NAMALWA (cell line): Measurements from ENCODE around the gene GOLGA2.
A peak's percentile ranks its signal among the peaks of the same experiment; 100 is the strongest.
"Not testable (repeated sequence)": the region's sequence is repeated elsewhere in the genome, so short reads cannot be mapped to it uniquely, and the experiment has no call there.

Experiments used
- DNase-seq: peaks from one replicate; pipeline ENCODE4 v3.0.0-alpha.2; 2015; ENCODE audit warnings: low spot score

The GOLGA2 gene

DNA sequence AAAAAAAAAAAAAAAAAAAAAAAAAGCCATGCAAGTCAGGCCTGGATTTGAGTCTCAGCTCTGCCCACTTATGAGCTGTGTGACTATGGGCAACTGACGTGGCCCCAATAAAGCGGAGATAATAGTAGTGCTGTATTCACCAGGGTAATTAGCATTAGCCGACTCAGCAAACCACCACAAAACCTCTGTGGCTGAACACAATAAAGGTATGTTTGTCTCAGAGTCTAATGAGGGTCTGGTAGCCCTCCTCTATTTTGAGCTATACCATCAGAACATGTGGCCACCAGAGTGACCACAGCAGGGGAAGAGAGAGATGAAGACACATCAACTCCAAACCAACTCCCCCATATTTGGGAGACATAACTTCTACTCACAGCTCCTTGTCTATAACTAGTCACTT is 16.2 kb upstream of the GOLGA2 start:
- DNase-seq, result no peak

DNA sequence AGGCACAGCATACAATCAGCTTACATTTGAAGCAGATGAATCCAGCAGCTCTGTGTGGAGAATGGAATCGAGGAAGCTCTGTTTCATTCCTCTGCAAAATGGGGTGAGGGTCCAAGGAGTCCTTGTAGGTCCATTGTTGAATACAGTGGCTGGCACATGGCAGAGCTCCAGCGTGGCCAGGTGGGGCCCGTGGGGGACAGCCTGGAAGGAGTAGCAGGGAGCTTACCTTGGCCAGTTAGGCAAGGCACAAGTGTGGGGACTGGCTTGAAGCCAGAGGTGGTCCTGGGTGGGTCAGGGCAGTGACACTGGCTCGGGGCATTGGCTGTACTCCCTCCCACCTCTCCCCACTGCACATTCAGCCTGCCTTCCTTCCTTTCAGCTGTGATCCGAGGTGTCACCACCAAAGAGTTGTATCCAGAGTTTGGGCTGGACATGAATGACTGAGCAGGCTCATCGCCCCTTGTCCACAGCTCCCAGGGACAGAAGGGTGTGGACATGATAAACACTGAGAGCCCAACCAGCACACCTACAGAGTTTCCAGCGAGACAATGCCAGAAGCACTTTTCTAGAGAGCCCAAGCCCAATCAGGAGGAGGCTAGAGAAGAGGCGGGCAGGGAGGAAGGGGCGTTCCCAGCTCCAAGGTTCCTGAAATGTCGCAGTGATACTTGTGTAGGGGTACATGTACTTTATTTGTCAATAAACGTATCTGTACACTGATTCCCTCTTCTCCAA is 12.6 kb upstream of the GOLGA2 start:
- DNase-seq, result no peak

DNA sequence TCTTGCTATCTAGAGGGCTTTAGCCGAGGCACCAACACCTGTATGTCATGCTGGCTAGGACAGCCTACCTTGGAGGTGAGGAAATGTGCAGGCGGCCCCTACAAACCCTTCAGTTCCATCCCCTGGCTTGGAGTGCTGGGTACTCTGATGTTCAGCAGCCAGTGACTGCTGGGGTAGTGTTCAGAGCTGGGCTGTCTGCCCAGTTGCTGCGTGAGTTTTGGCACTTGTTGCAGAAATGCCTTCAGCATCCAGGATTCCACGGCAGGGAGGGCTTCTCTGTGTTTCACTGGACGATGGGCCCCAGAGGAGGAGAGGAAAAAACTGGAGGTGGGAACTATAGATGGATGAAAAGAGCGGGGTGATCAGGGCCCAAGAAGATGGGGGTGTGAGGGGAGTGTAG is 10.6 kb upstream of the GOLGA2 start:
- no peak for DNase-seq

DNA sequence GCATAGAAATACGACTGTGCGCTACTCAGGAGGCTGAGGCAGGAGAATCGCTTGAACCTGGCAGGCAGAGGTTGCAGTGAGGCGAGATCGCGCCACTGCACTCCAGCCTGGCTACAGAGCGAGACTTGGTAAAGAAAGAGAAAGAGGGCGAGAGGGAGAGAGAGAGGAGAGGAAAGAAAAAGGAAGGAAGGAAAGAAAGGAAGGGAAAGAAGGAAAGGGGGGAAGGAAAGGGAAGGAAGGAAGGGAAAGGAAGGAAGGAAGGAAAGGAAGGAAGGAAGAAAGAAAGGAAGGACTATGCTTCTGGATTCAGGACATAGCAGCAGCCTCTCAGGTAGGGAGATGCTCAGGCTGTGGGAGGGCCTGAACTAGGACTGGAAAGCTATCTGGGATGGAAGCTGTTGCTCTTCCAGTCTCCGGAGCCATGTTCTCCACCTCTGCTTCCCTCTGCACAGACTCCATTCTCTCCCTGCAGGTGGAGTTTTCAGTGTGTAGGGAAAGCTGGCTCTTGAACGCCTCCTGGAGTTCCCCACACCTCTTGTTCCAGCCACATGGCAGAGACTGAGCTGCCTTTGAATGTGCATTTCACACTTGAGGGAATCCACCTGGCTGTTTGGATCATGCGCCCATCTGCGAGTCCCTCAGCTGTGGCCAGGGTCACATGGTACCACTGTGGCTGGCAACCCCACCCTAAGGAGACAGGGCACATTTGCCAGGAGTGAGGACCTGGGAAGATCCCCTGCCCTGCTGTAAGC is 9.4 kb upstream of the GOLGA2 start:
- DNase-seq, result peak; percentile 76

DNA sequence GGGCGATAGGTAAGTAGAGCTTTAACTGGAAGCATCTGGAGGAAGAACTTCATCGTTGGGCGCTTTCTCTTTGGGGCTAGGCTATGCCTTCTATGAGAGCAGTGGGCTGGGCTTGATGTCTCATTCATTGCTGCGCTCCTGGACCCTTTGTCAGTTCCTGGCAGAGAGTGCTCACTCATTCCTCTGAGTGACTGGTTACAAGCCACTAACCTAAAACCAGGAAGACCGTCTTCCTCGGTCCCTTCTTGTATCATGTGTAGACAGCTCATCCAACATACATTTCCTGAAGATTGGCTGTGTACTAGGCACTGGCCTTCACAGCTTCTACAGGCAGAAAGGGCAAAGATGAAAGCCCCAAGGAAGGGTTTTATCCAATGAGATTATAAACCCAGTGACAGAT is 6.7 kb upstream of the GOLGA2 start:
- no peak for DNase-seq

DNA sequence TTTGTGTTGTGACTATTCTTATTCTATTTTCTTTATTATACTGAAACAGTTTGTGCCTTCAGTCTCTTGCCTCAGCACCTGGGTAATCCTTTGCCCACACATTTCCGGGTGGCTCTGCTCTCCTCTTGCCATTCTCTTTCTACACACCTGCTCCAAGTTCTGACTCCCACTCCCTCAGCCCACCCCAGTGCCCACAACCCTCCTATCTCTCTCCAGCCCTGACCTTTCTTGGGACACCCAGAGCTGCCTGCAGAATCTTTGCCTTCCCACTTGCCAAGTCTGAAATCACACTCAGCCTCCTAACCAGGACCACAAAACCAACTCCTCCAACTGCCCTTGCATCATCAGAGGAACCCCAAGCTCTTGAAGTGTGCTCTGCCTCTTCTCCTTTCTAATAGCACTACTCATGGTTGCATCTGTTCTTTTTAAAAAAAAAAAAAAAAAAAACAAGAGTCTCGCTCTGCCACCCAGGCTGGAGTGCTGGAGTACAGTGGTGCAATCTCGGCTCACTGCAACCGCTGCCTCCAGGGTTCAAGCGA is 4.3 kb upstream of the GOLGA2 start:
- no peak for DNase-seq

DNA sequence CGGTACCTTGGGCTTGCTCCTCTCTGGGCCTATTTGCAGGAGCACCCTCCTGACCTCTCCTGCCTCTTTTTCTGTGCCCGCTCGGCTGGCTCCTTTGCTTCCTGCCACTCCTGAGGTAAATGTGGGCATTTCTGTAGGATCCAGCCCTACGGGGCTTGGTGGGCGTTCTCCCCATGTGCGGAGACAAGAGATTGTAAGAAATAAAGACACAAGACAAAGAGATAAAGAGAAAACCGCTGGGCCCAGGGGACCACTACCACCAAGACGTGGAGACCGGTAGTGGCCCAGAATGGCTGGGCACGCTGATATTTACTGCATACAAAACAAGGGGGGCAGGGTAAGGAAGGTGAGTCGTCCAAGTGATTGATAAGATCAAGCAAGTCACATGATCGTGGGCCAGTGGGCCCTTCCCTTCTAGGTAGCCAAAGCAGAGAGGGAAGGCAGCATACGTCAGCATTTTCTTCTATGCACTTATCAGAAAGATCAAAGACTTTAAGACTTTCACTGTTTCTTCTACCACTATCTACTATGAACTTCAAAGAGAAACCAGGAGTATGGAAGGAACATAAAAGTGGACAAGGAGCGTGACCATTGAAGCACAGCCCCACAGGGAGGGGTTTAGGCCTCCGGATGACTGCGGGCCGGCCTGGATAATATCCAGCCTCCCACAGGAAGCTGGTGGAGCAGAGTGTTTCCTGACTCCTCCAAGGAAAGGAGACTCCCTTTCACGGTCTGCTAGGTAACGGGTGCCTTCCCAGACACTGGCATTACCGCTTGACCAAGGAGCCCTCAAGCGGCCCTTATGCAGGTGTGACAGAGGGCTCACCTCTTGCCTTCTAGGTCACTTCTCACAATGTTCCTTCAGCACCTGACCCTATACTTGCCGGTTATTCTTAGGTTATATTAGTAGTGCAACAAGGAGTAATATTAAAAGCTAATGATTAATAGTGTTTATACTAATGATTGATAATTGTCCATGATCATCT is 3.6 kb upstream of the GOLGA2 start:
- not testable (repeated sequence) for DNase-seq

DNA sequence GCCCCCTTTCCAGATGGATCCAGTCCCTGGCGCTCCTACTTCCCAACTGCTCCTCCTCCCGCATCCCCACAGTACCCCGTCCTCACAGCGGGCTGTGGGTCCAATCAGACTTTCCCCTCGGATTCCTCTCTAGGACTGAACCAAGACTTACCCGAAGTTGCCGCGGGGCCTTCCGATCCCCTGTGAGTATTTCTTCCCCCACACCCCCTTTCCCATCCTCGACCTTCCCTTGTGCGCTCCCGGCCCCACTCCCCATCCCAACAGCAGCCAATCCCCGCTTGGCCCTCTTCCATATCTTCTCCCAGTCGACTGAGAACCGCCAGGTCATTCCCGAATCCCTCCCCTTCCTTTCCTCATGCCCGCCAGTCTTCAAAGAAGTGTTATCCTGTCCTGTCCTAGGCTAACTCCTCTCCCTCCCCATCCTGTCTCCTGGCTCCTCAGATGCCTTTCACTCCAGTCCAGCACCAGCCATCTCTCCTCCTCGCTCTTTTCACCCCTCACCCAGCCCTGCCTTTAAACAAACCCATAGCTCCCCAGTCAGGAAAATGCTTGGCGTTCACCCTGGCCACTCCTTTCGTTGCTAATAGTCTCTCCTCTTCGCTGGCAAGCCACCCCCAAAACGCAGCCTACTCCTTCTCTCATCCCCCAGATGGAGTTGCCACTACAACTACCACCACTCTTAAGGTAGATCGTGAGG is 915 bp upstream of the GOLGA2 start:
- DNase-seq, result no peak

DNA sequence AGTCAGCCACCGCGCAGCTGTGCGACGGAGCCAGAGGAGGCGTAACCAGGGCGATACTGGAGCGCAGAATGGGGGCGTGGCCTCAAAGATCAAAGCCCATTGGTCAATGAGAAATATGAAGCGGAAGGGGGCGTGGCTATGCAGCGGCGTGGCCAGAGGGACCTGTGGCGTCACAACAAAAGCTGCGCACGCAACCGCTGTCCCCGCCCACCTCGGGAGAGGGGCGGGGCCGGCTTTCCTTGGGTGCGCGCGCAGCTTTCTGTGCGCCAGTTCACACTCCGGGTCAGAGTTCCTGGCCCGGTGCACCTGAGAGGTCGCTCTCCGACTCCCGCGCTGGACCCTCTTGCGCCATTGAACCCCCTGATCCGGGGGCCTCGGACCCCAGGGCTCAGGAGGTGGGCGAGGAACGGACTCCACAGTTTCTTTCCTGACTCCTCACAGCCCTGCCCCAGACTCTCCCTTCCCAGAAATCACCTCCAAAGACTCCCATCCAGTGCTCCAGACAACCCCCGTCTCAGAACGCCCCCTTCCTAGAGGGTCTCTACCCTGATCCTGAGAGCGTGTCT is 284 bp upstream of the GOLGA2 start, which contains the start of gene SWI5:
Gene SWI5 (plus strand): TSS at position 269 of the 566 bp plus-strand sequence.
- peak; percentile 100 for DNase-seq

DNA sequence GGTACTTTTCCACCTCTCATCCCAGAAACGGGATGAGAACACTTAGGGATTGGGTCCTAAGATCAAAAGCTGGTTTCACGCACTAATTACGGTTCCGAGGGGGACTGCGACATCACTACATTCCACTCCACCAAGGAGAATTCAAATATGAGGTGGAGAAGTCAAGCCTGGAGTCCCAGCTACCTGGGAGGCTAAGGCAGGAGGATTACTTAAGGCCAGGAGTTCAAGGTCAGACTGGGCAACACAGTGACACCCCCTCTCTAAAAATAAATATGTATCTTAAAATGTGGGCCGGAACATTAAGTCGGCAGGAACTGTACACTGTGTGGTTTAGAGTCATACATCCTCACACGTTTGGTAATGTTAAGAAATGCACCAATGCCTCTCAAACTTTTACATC is 1.6 kb downstream of the GOLGA2 start:
- no peak for DNase-seq

DNA sequence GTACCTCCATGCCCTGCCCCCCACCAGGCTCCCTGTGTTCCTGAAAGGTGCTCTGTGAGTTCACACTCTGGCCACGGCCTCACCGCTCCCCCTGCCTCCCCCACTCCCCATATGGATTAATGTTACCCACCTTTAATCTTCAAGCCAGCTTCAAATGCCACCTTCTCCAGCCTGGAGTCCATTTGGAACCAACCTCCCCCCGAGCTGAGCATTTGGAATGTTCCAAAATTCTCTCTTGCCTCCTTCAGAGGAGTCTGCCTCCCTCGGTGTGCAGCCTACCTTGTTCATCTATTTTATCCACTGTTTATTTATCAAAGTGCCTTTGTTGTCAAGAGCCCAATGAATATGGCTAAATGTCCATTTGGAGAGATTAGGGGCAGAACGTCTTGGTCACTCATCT is 4.3 kb downstream of the GOLGA2 start:
- DNase-seq, result no peak

DNA sequence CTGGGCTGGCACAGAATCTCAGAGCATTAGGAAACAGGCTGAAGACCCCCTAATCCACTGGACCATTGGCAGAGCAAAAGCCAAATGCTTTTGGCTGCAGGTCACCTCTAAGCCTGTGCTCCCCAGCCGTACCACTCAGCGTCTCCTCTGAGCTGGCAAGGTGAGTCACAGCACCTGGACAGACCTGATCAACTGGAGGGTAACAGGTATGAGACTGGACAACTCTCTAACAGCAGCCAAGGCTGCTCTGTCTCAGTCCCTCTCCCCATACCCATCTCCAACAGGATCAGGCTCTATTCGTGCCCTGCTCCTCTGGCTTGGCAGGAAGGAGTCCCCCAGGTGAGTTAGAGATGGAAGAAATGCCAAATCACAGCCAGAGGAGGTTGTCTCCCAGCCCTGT is 4.7 kb downstream of the GOLGA2 start:
- no peak for DNase-seq

DNA sequence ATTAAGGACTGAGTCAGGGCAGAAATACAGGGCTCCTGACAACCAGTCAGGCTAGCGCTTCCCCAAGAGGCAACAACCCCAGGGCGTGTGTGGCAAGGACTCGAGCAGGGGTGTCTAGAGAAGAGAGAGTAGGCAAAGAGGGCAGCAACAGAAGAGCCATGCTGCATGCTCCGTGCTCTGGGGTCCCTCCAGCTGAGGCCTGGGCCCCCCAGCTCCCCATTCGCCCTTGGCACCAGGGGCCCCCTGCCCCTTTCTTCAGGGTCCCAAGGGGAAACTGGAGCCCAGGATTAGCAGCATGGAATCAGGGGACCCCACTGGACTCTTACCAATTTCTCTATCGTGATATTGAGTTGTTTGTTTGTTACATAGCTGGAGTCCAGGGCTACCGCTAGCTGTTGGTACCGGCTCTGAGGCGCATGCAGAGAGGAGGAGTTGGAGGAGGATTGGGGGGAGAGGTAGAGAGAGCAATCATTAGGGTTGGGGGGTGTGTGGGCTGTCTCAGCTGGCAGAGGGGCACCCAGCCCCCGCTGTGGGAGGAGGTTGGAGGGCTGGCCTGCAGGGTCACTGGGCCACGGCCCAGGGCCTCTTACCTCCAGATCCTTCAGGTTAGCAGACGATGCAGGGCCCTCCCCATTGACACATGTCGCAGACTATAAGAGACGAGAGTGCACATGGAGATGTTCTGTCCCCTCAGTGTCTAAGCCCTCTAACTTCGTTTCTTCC is 8.8 kb downstream of the GOLGA2 start:
- no peak for DNase-seq

DNA sequence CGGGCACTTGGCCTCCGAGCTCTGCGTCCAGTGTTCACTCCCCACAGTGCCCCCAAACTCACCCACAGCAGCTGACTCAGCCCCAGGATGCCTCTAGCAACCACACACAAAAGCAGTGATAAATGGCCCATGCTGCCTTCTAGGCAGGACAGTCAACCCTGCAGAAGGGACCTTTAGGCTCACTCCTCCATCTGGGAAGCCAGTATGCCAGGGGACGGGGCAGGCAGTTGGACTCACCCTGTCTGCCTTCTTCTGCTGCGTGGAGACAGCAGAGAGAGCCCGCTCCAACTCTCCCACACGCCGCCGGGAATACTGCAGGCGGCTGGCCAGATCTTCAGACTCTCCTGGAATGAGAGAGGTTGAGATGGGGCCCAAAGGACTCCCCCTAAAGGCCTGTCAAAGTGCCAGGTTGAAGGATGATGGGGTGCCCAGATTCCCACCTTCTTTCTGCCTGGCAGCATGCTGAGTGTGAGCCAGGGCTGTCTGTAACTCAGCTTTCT is 10.4 kb downstream of the GOLGA2 start:
- DNase-seq, result no peak

DNA sequence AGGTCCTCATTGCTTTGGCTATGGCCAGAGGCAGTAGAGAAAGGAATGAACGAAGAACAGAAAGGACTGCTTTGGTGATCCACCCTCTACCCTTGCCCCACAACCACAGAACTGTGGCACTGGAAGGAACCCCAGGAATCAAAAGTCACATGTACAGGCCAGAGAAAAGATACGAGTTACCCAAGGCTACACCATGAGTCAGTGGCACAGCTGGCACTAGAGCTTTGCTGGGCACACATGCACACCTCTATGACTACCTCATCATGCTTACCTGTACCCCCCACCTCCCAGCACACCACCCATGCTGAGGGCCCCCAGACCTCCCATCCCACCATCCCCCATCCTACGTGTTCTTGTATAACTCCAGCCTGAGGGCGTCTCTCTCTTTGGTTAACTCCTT is 13.1 kb downstream of the GOLGA2 start:
- no peak for DNase-seq

DNA sequence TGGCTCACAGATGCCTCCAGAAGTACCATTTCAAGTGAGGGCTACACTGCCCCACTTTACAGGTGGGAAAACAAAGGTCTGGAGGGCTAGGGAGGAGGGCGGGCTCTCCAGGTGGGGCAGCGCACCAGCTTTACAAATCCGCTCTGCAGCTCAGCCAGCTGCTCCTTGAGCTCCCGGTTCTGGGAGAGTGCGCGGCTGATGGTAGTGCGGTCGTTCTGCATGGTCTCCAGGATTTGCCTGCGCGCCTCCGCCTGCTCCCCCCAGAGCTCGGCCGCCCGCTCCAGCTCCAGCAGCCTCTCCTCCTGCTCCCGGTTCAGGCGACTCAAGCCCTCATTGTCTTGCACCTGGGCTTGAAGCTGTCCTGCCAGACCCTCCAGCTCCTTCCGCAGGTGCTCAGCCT is 15.5 kb downstream of the GOLGA2 start:
- DNase-seq, result no peak

DNA sequence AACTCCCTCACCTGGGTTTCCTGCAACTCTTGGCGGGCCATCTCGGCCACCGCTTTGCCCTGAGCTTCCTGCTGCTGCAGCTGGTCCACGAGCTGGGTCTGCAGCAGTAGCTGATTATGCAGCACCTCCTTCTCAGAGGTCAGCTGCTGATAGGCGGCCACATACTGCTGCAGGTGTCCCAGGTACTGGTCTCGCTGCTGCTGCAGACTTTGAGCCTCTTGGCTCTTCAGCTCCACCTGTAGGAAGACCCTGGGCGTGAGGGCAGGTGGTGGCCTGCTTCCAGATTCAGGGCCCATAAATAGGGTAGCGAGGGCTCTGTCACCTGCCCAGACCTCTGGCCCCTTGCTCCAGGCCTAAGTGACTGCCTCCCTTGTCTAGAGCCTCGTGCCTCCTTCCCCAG is 16.7 kb downstream of the GOLGA2 start:
- no peak for DNase-seq

DNA sequence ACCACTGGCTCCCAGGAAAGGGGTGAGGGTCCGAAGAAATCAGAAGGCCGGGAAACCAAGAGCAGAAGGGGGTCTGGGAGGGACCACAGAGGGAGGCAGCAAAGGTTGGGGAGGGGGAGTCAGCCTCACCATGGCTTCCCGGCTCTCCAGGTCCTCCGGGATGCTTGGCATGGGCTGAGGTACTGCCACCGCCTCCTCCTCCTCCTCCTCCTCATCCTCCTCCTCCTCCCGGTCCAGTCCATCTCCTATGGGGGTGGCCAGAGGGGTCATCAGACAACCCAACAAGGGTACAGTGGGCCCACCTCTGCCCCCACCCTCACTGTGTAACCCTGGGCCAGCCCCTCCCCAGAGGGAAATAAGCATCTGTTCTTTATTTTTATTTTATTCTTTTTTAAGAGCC is 17.5 kb downstream of the GOLGA2 start:
- no peak for DNase-seq

DNA sequence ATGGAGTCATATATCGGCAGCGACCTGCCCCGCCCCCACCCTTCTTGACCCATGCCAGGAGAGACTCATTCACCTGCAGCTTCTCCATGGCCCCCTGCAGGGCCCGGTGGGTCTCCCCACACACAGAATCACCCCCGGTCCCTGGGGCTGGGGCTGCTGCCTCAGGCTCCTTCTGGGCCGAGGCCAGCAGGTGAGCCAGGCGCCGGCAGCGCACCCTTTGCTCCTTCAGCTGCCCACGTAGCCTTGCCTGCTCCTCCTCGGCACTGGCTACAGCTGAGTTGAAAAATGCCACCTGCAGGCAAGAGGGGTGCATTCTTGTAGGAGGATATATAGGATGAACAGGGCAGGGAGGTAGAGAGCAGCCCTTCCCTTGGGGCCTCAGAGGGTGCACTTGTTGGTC is 17.9 kb downstream of the GOLGA2 start:
- DNase-seq, result no peak

DNA sequence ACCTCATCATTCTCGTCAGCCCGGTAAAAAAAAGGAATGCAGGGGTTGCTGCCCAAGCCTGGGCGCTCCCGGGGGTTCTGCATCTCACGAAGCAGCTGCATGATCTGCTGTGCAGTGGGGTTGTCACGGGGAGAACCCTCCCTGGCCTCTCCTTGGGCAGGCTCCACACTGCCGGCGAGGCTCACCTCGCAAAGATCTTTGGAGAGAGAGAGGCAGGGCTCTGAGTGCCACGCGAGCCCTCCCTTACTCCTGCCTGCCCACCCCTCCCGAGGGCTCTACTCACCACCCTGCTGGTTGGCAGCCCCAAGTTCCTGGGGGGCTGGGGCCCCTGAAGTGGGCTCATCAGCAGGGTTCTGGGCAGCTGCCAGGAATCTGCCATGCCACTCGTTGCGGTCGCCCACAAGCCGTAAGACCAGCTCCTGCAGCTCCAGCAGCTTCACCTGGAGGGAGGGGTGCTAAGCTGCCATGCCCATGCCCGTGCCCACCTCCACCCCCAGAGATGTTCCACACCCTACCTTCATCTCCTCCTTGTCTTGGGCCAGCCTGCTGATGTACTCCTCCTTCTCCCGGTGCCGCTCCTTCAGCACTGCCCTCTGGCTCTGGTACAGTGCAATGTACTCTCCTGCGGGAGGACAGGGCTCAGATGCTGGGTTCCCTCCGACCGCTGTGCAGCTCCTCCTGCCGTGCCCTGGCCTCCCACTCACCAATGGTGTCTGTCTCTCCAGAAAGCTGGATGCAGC is 18.6 kb downstream of the GOLGA2 start:
- no peak for DNase-seq
